OCI-LY7 (cell line): ENCODE data around the gene GRIK1.

Source experiments
- CTCF ChIP-seq: fragments of 200-600 bp; sonication (generic); conservative IDR thresholded peaks from 2 replicates; pipeline ENCODE4 v1.5.1; 2014; ENCODE audit warnings: mild to moderate bottlenecking, antibody characterized with exemption, low read length, moderate library complexity, mixed read lengths
- EZH2phosphoT487 ChIP-seq: fragments of 200-600 bp; sonication (generic); IDR thresholded peaks from 2 replicates; pipeline ENCODE4 v1.6.1; 2018; ENCODE audit warnings: low read depth, borderline replicate concordance, mild to moderate bottlenecking, mixed run types, antibody characterized with exemption, low read length, moderate library complexity, mixed read lengths

DNA sequence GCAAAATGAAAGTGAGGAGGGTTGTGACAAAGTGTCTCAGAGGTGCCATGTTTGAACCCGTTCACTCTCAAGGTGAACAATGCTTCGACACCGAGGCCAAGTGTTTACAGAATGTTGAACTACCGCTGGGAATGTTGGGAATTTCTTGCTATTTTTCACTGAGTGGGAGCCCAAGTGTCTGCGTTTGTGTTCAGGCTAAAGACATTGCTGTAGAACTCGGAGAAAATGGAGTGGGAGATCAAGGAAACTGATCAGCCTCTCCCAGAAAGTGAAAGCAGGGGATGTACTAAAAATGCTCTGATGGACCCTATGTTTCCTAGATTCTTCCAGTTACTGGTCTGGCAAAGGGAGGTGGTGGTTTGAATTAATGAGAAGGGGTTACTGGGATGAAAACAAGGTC lies 433.6 kb downstream of the GRIK1 start:
- TF ChIP-seq CTCF (no peak), EZH2phosphoT487 (no peak)
